Measurements from ENCODE around the gene ADGRE1. TPM values are rescaled to one million over a fixed set of nuclear protein-coding genes. Genes with fewer than 3 reads are reported as not detected.

Gene ADGRE1, protein sequence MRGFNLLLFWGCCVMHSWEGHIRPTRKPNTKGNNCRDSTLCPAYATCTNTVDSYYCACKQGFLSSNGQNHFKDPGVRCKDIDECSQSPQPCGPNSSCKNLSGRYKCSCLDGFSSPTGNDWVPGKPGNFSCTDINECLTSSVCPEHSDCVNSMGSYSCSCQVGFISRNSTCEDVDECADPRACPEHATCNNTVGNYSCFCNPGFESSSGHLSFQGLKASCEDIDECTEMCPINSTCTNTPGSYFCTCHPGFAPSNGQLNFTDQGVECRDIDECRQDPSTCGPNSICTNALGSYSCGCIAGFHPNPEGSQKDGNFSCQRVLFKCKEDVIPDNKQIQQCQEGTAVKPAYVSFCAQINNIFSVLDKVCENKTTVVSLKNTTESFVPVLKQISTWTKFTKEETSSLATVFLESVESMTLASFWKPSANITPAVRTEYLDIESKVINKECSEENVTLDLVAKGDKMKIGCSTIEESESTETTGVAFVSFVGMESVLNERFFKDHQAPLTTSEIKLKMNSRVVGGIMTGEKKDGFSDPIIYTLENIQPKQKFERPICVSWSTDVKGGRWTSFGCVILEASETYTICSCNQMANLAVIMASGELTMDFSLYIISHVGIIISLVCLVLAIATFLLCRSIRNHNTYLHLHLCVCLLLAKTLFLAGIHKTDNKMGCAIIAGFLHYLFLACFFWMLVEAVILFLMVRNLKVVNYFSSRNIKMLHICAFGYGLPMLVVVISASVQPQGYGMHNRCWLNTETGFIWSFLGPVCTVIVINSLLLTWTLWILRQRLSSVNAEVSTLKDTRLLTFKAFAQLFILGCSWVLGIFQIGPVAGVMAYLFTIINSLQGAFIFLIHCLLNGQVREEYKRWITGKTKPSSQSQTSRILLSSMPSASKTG
- total RNA-seq: not detected

DNA sequence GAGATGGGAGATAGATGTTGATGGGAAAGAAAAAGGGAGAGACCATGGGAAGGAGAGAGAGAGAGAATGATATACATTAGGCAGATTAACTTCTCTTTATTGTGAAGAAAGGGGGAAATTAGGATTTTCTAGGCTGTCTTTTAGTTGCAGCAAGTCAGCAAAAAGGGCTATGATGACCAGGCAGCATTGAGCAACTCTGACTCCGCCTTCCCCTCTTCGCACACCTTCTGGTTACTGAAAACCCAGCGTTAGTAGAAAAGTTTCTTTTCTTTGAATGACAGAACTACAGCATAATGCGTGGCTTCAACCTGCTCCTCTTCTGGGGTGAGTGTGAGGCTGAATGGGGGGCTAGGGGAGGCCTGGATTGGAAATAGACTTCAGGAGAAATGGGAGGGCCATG lies at the start of gene ADGRE1:
TSS of gene ADGRE1 (plus strand) at position 264 of the 400 bp plus-strand sequence. CDS start at position 294, 30 bp downstream.
- in situ Hi-C loops (cut with MboI; ENCODE audit: low pct_unique_long_range_greater_than_20kb in 2 of 9, low sequenced_read_pairs in 9 of 9, unreplicated experiment in 9 of 9): no loop called here
- H3K4me3 ChIP-seq: no peak within 1 kb of the TSS
- no peaks in the 10 kb centered on the region for H3K4me1 ChIP-seq (replicated peaks in 1 of 2)
- H3K27ac ChIP-seq: no peak within 1 kb of the TSS
- ATAC-seq (replicated peaks in 6 of 8): no peak
- WGBS, 10 experiments: 25 to 100% (median 28%) methylated on average over 1 to 3 of the region's 4 CpGs; no CpG with 5 or more reads in 5 of the 10 experiments

DNA sequence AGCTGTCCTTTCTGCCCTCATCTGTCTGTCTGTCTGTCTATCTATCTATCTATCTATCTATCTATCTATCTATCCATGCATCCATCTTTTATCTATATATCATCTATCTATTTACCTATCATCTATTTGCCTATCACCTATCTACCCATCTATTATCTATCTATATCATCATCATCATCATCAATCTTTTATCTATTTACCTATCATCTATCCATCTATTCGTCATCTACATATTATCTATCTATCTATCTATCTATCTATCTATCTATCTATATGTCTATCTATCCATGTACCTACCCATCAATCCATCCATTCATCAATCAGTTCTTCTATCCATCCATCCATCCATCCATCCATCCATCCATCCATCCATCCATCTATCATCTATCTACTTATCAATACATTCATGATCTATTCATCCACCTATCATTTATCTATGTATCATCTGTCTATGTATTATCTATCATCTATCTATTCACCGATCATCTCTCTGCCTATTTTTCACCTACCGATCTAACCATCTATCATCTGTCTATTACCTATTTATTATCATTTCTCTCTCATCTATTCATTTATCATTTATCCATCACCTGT lies 49.2 kb upstream of the ADGRE1 start:
- Histone ChIP-seq H3K27ac (no peak overlapping the region), H3K4me1 (replicated peaks in 1 of 2) (no peaks in the 10 kb centered on the region), H3K4me3 (no peak overlapping the region)
- in situ Hi-C loops (cut with MboI; ENCODE audit: low pct_unique_long_range_greater_than_20kb in 2 of 9, low sequenced_read_pairs in 9 of 9, unreplicated experiment in 9 of 9): no loop called here
- no peak for ATAC-seq (replicated peaks in 6 of 8)
- 54 to 100% (median 68%) methylated on average over 2 to 3 of the region's 3 CpGs for WGBS, 10 experiments

DNA sequence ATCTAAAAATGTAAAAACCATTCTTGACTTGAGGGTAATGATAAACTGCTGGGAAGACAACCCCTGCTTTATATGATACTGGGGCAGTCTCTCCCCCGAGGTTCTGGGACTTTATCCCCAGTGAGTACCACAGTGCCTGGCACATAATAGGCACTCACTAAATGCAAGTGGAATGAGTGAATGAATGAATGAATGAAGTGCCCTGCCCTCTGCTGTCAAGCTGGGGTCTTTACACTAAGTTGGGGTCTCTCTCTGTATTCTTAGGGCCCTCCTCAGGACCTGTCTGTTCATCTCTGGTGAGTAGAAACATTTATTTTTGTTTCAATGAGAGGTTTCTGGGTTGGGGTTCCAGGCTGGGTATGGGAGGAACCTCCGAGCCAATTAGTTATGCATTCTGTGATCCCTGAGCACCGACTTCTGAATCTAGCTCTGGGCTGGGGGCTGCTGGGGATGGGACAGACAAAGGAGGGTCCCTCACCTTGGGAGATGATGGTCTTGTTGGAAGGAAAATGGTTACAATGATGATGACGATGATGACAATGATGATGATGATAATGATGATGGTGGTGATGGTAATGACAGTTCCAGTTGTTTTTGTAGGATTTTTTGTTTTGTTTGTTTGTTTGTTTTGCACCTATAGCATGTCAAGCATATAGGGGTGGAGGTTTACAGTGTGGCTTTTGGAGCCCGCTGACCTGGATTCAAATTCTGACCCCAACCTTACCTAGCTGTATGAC lies 44.3 kb upstream of the ADGRE1 start:
- ATAC-seq (replicated peaks in 6 of 8): no peak
- no peaks in the 10 kb centered on the region for H3K4me1 ChIP-seq (replicated peaks in 1 of 2)
- H3K4me3 ChIP-seq: no peak overlapping the region
- no peak overlapping the region for H3K27ac ChIP-seq
- in situ Hi-C loops (cut with MboI; ENCODE audit: low pct_unique_long_range_greater_than_20kb in 2 of 9, low sequenced_read_pairs in 9 of 9, unreplicated experiment in 9 of 9): no loop called here
- WGBS, 10 experiments: 0 to 100% (median 47%) methylated on average over 1 to 3 of the region's 5 CpGs; no CpG with 5 or more reads in 1 of the 10 experiments

DNA sequence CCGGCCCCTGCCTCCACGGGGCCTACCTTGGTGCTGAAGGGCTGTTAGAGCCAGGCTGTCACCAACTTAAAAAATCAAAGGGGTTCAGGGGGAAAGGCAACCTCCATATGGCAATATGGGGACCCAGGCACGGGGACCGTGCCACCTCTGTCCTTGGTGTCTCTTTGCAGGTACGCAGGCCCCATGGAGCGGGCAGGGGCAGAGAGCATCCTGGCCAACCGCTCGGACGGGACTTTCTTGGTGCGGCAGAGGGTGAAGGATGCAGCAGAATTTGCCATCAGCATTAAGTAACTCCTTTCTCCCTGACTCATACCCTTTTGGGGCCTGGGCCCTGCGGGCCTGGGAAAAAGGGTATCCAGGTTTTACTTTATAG lies 39.6 kb upstream of the ADGRE1 start:
- no peak overlapping the region for H3K27ac ChIP-seq
- no peak overlapping the region for H3K4me3 ChIP-seq
- in situ Hi-C loops (cut with MboI; ENCODE audit: low pct_unique_long_range_greater_than_20kb in 2 of 9, low sequenced_read_pairs in 9 of 9, unreplicated experiment in 9 of 9): no loop called here
- no peaks in the 10 kb centered on the region for H3K4me1 ChIP-seq (replicated peaks in 1 of 2)
- ATAC-seq (replicated peaks in 6 of 8): no peak
- 68 to 100% (median 74%) methylated on average over 1 to 10 of the region's 11 CpGs; no CpG with 5 or more reads in 4 of the 10 experiments for WGBS, 10 experiments

DNA sequence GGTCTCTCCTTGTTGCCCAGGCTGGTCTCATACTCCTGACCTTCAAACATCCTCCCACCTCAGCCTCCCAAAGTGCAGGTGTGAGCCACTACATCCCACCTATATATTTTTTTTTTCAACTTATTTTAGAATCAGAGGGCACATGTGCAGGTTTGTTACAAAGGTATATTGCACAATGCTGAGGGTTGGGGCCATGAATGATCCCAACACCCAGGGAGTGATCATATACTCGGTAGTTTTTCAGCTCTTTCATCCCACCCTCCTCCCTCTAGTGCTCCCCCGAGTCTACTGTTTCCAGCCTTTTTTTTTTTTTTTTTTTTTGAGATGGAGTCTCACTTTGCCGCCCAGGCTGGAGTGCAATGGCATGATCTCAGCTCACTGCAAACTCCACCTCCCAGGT lies 38.4 kb upstream of the ADGRE1 start:
- 0 to 61% (median 33%) methylated on average over 1 to 3 of the region's 3 CpGs; no CpG with 5 or more reads in 5 of the 10 experiments for WGBS, 10 experiments
- no peaks in the 10 kb centered on the region for H3K4me1 ChIP-seq (replicated peaks in 1 of 2)
- H3K27ac ChIP-seq: no peak overlapping the region
- H3K4me3 ChIP-seq: no peak overlapping the region
- in situ Hi-C loops (cut with MboI; ENCODE audit: low pct_unique_long_range_greater_than_20kb in 2 of 9, low sequenced_read_pairs in 9 of 9, unreplicated experiment in 9 of 9): no loop called here
- ATAC-seq (replicated peaks in 6 of 8): no peak

DNA sequence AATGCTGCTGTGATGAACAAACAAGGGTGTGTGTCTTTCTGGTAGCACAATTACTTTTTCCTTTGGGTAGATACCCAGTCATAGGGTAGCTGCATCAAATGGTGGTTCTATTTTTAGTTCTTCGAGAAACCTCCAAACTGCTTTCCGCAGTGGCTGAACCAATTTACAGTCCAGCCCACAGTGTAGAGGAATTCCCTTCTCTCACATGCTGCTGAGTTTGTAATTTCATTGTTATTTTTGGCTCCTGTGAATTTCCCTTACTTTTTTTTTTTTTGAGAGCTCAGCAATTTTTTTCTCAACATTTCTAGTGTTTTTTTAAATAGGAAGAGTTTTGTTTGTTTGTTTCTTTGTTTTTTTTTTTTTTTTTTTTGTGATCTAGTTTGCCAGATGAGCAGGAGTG lies 37.5 kb upstream of the ADGRE1 start:
- in situ Hi-C loops (cut with MboI; ENCODE audit: low pct_unique_long_range_greater_than_20kb in 2 of 9, low sequenced_read_pairs in 9 of 9, unreplicated experiment in 9 of 9): loop anchor here in 6 of 9 experiments (25.0 kb wide), 3 partner anchors 213 to 863 kb away; partner anchors contain the start of gene RANBP3 (in 1 of the 6)
- Histone ChIP-seq H3K4me3 (no peak overlapping the region), H3K27ac (no peak overlapping the region), H3K4me1 (replicated peaks in 1 of 2) (no peaks in the 10 kb centered on the region)
- ATAC-seq (replicated peaks in 6 of 8): no peak
- 9 to 100% (median 79%) methylated on average over 1 to 2 of the region's 2 CpGs for WGBS, 10 experiments

DNA sequence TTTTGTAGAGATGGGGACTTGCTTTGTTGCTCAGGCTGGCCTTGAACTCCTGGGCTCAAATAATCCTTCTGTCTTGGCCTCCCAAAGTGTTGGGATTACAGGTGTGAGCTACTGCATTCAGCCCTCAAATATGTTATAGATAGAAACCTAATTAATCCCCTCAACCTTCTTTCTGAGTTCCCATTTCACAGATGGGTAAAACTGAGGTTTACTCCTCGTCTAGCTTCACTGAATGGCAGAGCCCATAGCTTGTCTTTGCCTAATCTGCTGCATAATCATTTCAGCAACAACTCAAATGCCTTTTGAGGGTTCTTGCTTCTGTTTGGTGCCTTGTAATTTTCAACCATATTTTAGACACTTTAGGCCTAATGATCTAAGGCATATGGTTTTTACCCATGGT lies 36.0 kb upstream of the ADGRE1 start:
- 0 to 22% (median 0%) methylated on average over 1 of the region's 1 CpG; no CpG with 5 or more reads in 3 of the 10 experiments for WGBS, 10 experiments
- Histone ChIP-seq H3K27ac (no peak overlapping the region), H3K4me3 (no peak overlapping the region), H3K4me1 (replicated peaks in 1 of 2) (no peaks in the 10 kb centered on the region)
- no peak for ATAC-seq (replicated peaks in 6 of 8)
- in situ Hi-C loops (cut with MboI; ENCODE audit: low pct_unique_long_range_greater_than_20kb in 2 of 9, low sequenced_read_pairs in 9 of 9, unreplicated experiment in 9 of 9): loop anchor here in 6 of 9 experiments (25.0 kb wide), 3 partner anchors 214 to 864 kb away; partner anchors contain the start of gene RANBP3 (in 1 of the 6)

DNA sequence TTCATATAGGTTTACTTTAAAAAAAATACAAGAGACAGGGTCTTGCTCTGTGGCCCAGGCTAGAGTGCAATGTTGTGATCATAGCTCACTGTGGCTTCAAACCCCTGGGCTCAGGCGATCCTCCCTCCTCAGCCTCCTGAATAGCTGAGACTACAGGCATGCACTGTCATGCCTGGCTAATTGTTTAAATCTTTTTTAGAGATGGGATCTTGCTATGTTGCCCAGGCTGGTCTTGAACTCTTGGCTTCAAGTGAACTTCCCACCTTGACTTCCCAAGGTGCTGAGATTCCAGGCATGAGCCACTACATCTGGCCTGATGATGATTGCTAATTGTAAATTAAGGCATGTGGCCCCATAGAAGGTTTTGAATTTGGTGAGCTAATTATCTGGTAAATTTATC lies 35.4 kb upstream of the ADGRE1 start:
- no peak for ATAC-seq (replicated peaks in 6 of 8)
- Histone ChIP-seq H3K4me3 (no peak overlapping the region), H3K4me1 (replicated peaks in 1 of 2) (no peaks in the 10 kb centered on the region), H3K27ac (no peak overlapping the region)
- 36 to 80% (median 49%) methylated on average over 1 of the region's 1 CpG; no CpG with 5 or more reads in 4 of the 10 experiments for WGBS, 10 experiments
- in situ Hi-C loops (cut with MboI; ENCODE audit: low pct_unique_long_range_greater_than_20kb in 2 of 9, low sequenced_read_pairs in 9 of 9, unreplicated experiment in 9 of 9): loop anchor here in 6 of 9 experiments (25.0 kb wide), 3 partner anchors 215 to 865 kb away; partner anchors contain the start of gene RANBP3 (in 1 of the 6)

DNA sequence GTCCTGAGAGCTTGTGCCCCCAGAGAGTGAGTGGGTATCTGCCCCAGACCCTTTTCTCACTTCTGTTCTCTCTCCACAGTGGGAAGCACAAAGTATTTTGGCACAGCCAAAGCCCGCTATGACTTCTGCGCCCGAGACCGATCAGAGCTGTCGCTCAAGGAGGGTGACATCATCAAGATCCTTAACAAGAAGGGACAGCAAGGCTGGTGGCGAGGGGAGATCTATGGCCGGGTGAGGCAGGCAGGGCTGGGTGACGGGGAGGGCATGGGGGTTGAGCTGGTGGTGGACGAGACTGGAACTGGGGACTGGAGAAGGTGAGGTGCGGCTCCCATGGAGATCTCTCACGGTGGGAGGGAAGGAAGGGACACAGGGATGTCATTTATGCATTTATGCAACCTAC lies 33.5 kb upstream of the ADGRE1 start:
- Histone ChIP-seq H3K4me1 (replicated peaks in 1 of 2) (no peaks in the 10 kb centered on the region), H3K4me3 (no peak overlapping the region), H3K27ac (no peak overlapping the region)
- ATAC-seq (replicated peaks in 6 of 8): no peak
- 0 to 80% (median 40%) methylated on average over 1 to 5 of the region's 11 CpGs; no CpG with 5 or more reads in 4 of the 10 experiments for WGBS, 10 experiments
- in situ Hi-C loops (cut with MboI; ENCODE audit: low pct_unique_long_range_greater_than_20kb in 2 of 9, low sequenced_read_pairs in 9 of 9, unreplicated experiment in 9 of 9): loop anchor here in 6 of 9 experiments (25.0 kb wide), 3 partner anchors 217 to 867 kb away; partner anchors contain the start of gene RANBP3 (in 1 of the 6)

DNA sequence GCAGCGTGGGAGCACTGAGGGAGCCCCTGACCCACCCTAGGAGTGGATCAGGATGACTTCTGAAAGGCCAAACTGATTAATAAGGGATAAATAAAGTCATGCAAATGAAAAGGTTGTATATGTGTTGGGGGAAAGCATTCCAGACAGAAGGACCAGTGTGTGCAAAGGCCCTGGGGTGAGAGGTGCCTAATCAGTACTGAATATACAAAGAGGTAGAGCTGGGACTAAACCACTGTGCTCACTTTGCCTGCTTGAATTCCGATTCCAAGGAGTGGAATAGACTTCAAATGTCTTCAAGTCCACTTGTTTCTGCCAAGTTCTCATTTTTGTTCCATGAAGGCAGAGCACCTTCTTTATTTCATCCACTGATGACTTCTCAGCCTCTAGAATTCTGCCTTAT lies 32.6 kb upstream of the ADGRE1 start:
- no peak for ATAC-seq (replicated peaks in 6 of 8)
- 0 to 44% (median 0%) methylated on average over 1 to 2 of the region's 2 CpGs; no CpG with 5 or more reads in 3 of the 10 experiments for WGBS, 10 experiments
- in situ Hi-C loops (cut with MboI; ENCODE audit: low pct_unique_long_range_greater_than_20kb in 2 of 9, low sequenced_read_pairs in 9 of 9, unreplicated experiment in 9 of 9): loop anchor here in 6 of 9 experiments (25.0 kb wide), 3 partner anchors 217 to 867 kb away; partner anchors contain the start of gene RANBP3 (in 1 of the 6)
- H3K4me3 ChIP-seq: no peak overlapping the region
- no peaks in the 10 kb centered on the region for H3K4me1 ChIP-seq (replicated peaks in 1 of 2)
- H3K27ac ChIP-seq: no peak overlapping the region

DNA sequence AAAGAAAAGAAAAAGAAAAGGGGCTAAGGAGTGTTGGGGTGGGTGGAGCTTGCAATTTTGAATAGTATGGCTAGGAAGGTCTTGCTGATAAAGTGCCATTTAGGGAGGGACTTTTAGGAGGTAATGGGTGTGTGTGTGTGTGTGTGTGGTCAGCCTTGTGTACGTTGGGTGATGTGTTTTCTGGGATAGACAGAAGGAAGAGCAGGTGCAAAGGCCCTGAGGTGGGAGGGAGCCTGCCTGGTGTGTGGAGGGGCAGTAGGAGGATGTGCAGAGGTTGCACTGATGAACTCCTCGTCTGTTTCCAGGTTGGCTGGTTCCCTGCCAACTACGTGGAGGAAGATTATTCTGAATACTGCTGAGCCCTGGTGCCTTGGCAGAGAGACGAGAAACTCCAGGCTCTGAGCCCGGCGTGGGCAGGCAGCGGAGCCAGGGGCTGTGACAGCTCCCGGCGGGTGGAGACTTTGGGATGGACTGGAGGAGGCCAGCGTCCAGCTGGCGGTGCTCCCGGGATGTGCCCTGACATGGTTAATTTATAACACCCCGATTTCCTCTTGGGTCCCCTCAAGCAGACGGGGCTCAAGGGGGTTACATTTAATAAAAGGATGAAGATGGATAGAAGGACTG lies 30.5 kb upstream of the ADGRE1 start:
- Histone ChIP-seq H3K4me1 (replicated peaks in 1 of 2) (no peaks in the 10 kb centered on the region), H3K27ac (no peak overlapping the region), H3K4me3 (no peak overlapping the region)
- ATAC-seq (replicated peaks in 6 of 8): no peak
- in situ Hi-C loops (cut with MboI; ENCODE audit: low pct_unique_long_range_greater_than_20kb in 2 of 9, low sequenced_read_pairs in 9 of 9, unreplicated experiment in 9 of 9): loop anchor here in 6 of 9 experiments (25.0 kb wide), 3 partner anchors 220 to 870 kb away; partner anchors contain the start of gene RANBP3 (in 1 of the 6)
- 0 to 63% (median 43%) methylated on average over 1 to 10 of the region's 14 CpGs; no CpG with 5 or more reads in 2 of the 10 experiments for WGBS, 10 experiments
